GM12891 (cell line): ENCODE results near the gene GRIA1.

Experiments used
- PAX5 ChIP-seq: IDR thresholded peaks from 2 replicates; pipeline ENCODE4 v1.6.1; 2011; ENCODE audit warnings: low read length, moderate library complexity, mild to moderate bottlenecking; ENCODE audit not compliant: insufficient read depth, severe bottlenecking
- POLR2A ChIP-seq: IDR thresholded peaks from 2 replicates; pipeline ENCODE4 v1.6.1; 2011; ENCODE audit warnings: low read depth, low read length, control low read depth
- POLR2AphosphoS5 ChIP-seq: IDR thresholded peaks from 2 replicates; pipeline ENCODE4 v1.6.1; 2011; ENCODE audit warnings: low read depth, low read length, control low read depth
- POU2F2 ChIP-seq: IDR thresholded peaks from 2 replicates; pipeline ENCODE4 v1.6.1; 2011; ENCODE audit warnings: low read depth, mild to moderate bottlenecking, control low read depth, low read length, moderate library complexity
- SPI1 ChIP-seq: IDR thresholded peaks from 2 replicates; pipeline ENCODE4 v1.6.1; 2011; ENCODE audit warnings: low read depth, low read length, control low read depth
- TAF1 ChIP-seq: IDR thresholded peaks from 2 replicates; pipeline ENCODE4 v1.6.1; 2011; ENCODE audit warnings: low read depth, low read length, control low read depth

DNA sequence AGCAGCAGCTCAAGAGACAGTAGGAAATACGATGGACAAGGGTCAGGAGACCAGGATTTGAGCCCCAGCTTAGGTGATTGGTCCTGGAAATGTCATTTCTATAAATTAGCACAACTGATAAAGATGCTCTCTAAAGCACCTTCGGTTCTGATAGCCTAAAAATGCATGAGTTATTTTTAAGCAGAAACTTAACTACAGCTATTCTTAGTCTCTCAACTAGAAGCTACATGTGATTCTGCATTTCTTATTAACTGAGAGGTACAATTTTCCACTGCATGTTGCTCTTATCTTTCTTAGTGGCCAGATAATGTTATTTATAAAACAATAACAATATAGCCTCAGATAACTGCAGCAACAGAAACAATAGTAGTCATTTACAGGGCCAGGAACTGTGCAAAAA, 136.4 kb downstream of the GRIA1 start:
- TF ChIP-seq PAX5, result no peak
- TF ChIP-seq TAF1, result no peak
- no peak for TF ChIP-seq POLR2A
- TF ChIP-seq POLR2AphosphoS5, result no peak
- TF ChIP-seq POU2F2, result no peak
- no peak for TF ChIP-seq SPI1
